ENCODE data around the gene HDGFL2. TPM values are rescaled to one million over a fixed set of nuclear protein-coding genes. Genes with fewer than 3 reads are reported as not detected.

Gene HDGFL2
- total RNA-seq, 1 experiment from 2014 or later = 108 TPM

GRCh38 chr19:4502282-4503131 is 30.4 kb downstream of the HDGFL2 start:
- Histone ChIP-seq H3K23me2 (ENCODE audit: insufficient read length, low read depth, low read length, poor library complexity, severe bottlenecking) (no peaks in the 10 kb centered on the region), H3K9me3 (ENCODE audit: control insufficient read depth, low read depth, low read length) (no peaks in the 10 kb centered on the region), H3K9ac (ENCODE audit: extremely low read depth, insufficient read length, low read length) (no peak overlapping the region), H2AK5ac (ENCODE audit: insufficient read length, low read length) (no peak overlapping the region), H4K91ac (ENCODE audit: insufficient read length, low read depth, low read length) (no peak overlapping the region), H2AFZ (ENCODE audit: low read length) (no peak overlapping the region), H2BK15ac (ENCODE audit: low read depth, low read length) (no peak overlapping the region), H3K18ac (ENCODE audit: insufficient read length, low read depth, low read length) (no peak overlapping the region), H4K20me1 (ENCODE audit: control insufficient read depth, insufficient read depth, insufficient read length) (no peaks in the 10 kb centered on the region), H4K5ac (ENCODE audit: insufficient read length, low read depth, low read length) (no peak overlapping the region), H3K4me1 (ENCODE audit: insufficient read depth, low read length) (no peaks in the 10 kb centered on the region), H2BK5ac (ENCODE audit: insufficient read length, low read length) (no peak overlapping the region), H3K79me2 (ENCODE audit: insufficient read depth, low read length) (no peaks in the 10 kb centered on the region), H2BK12ac (ENCODE audit: insufficient read length, low read depth, low read length) (no peak overlapping the region), H3K4me2 (ENCODE audit: insufficient read depth, insufficient read length, low read length) (no peak overlapping the region), H3K56ac (ENCODE audit: insufficient read length, low read depth, low read length) (no peak overlapping the region), H3K14ac (ENCODE audit: insufficient read depth, low read length) (no peak overlapping the region), H3K79me1 (ENCODE audit: insufficient read depth, low read depth, low read length, poor library complexity, severe bottlenecking) (no peaks in the 10 kb centered on the region), H3K23ac (ENCODE audit: insufficient read length, low read depth, low read length) (no peak overlapping the region), H4K8ac (replicated peaks; ENCODE audit: insufficient read length, low read depth, low read length) (no peak overlapping the region), H3K27ac (ENCODE audit: insufficient read length, low read depth, low read length) (no peak overlapping the region), H2BK20ac (ENCODE audit: low read depth, low read length, poor library complexity, severe bottlenecking) (no peak overlapping the region), H3K4ac (ENCODE audit: low read depth, low read length) (no peak overlapping the region), H3K27me3 (ENCODE audit: insufficient read depth, low read length) (no peaks in the 10 kb centered on the region), H3T11ph (ENCODE audit: low read length) (no peak overlapping the region), H2BK120ac (ENCODE audit: low read depth, low read length, poor library complexity, severe bottlenecking) (no peak overlapping the region)
- TF ChIP-seq, protein P1, sequence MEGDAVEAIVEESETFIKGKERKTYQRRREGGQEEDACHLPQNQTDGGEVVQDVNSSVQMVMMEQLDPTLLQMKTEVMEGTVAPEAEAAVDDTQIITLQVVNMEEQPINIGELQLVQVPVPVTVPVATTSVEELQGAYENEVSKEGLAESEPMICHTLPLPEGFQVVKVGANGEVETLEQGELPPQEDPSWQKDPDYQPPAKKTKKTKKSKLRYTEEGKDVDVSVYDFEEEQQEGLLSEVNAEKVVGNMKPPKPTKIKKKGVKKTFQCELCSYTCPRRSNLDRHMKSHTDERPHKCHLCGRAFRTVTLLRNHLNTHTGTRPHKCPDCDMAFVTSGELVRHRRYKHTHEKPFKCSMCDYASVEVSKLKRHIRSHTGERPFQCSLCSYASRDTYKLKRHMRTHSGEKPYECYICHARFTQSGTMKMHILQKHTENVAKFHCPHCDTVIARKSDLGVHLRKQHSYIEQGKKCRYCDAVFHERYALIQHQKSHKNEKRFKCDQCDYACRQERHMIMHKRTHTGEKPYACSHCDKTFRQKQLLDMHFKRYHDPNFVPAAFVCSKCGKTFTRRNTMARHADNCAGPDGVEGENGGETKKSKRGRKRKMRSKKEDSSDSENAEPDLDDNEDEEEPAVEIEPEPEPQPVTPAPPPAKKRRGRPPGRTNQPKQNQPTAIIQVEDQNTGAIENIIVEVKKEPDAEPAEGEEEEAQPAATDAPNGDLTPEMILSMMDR (conservative IDR thresholded peaks at IDR 0.05) = no peak
- no peak overlapping the region for H3K27ac Mint-ChIP-seq
- peaks cover 11% of the 10 kb centered on the region for H3K27me3 Mint-ChIP-seq (ENCODE audit: low read depth)
- H3K9me3 Mint-ChIP-seq = no peaks in the 10 kb centered on the region
- H3K36me3 Mint-ChIP-seq (ENCODE audit: insufficient read depth in 1 of 3, low read depth in 3 of 3) = peaks cover 21 to 63% (median 60%) of the 10 kb centered on the region in 3 experiments; a peak in 6 of 7 replicates
- no peak overlapping the region for H3K4me3 Mint-ChIP-seq
- H3K4me1 Mint-ChIP-seq = no peaks in the 10 kb centered on the region
- no peak for DNase-seq
- WGBS (ENCODE audit: extremely low coverage, insufficient read length, low lambda C conversion rate) = no CpG with 5 or more reads among the region's 37 CpGs

All from H9 (cell line).